HuH-7 (cell line): ENCODE measurements around the gene OR7A5.
"Not testable (repeated sequence)": the region's sequence is repeated elsewhere in the genome, so short reads cannot be mapped to it uniquely, and the experiment has no call there.

Experiments used
- DNase-seq: peaks from one replicate; pipeline ENCODE4 v3.0.0; 2011; ENCODE audit warnings: low spot score

Gene OR7A5

GRCh38 chr19:14784730-14785101, 50.3 kb downstream of the OR7A5 start:
- not testable (repeated sequence) for DNase-seq

- DNase-seq, result not testable (repeated sequence)
Measured at GRCh38 chr19:14783410-14783998, 51.5 kb downstream of the OR7A5 start.

GRCh38 chr19:14782626-14783409, 52.2 kb downstream of the OR7A5 start:
- no peak for DNase-seq

- not testable (repeated sequence) for DNase-seq
Measured at GRCh38 chr19:14781713-14782536, 53.1 kb downstream of the OR7A5 start.

GRCh38 chr19:14780622-14781225, 54.3 kb downstream of the OR7A5 start:
- DNase-seq, result not testable (repeated sequence)

- no peak for DNase-seq
Measured at GRCh38 chr19:14779151-14779550, 55.8 kb downstream of the OR7A5 start.

- DNase-seq, result not testable (repeated sequence)
Measured at GRCh38 chr19:14778110-14778845, 56.7 kb downstream of the OR7A5 start, which contains the start of gene ADGRE2. Gene ADGRE2 (minus strand): TSS chr19:14778560. CDS start chr19:14776756, 1,804 bp downstream.

GRCh38 chr19:14777645-14778044, 57.3 kb downstream of the OR7A5 start:
- not testable (repeated sequence) for DNase-seq
